Suppressor macrophage (primary cell): ENCODE results near the gene SYDE1.
A peak's percentile ranks its signal among the peaks of the same experiment; 100 is the strongest.
"Not testable (repeated sequence)": the region's sequence is repeated elsewhere in the genome, so short reads cannot be mapped to it uniquely, and the experiment has no call there.

Source experiments
- DNase-seq, 4 experiments: peaks; one replicate each; pipeline ENCODE4 v3.0.0-alpha.2; 2020 to 2022
- total RNA-seq, 17 experiments: gene quantifications; one replicate each; lab custom pipeline; 2026; ENCODE audit warnings: mixed read lengths in 6 of 17, inconsistent platforms in 3 of 17; lab: John Stamatoyannopoulos, UW

SYDE1 gene
- total RNA-seq, result 0 to 3.2 (median 0.12) reads per million in 17 experiments

GRCh38 chr19:15107061-15108010 lies at the start of gene SYDE1:
TSS of gene SYDE1 (plus strand) at chr19:15107401. CDS start at chr19:15107434, 33 bp downstream.
- no peak for DNase-seq

GRCh38 chr19:15062036-15062435 lies 45.2 kb upstream of the SYDE1 start:
- DNase-seq, result no peak

GRCh38 chr19:15070386-15070785 lies 36.8 kb upstream of the SYDE1 start:
- DNase-seq, result not testable (repeated sequence)

GRCh38 chr19:15072930-15073647 lies 34.1 kb upstream of the SYDE1 start:
- no peak for DNase-seq

- no peak for DNase-seq
Observed at GRCh38 chr19:15074371-15074770, 32.8 kb upstream of the SYDE1 start.

- DNase-seq, result no peak
Observed at GRCh38 chr19:15075806-15076205, 31.4 kb upstream of the SYDE1 start.

GRCh38 chr19:15080002-15080401 lies 27.2 kb upstream of the SYDE1 start:
- DNase-seq, result peak in 1 of 4 experiments; percentile 3

GRCh38 chr19:15081911-15082310 lies 25.3 kb upstream of the SYDE1 start, which contains the start of gene OR1I1:
TSS of gene OR1I1 (plus strand) at chr19:15082211. CDS start at chr19:15087066, 4,855 bp downstream.
- no peak for DNase-seq

- no peak for DNase-seq
Observed at GRCh38 chr19:15087182-15087581, 20.0 kb upstream of the SYDE1 start.

GRCh38 chr19:15091918-15092753 lies 15.1 kb upstream of the SYDE1 start:
- peak; percentile 63 to 89 (median 84) for DNase-seq

GRCh38 chr19:15093001-15093400 lies 14.2 kb upstream of the SYDE1 start:
- no peak for DNase-seq

GRCh38 chr19:15096223-15096622 lies 11.0 kb upstream of the SYDE1 start:
- DNase-seq, result no peak

GRCh38 chr19:15097980-15098379 lies 9.2 kb upstream of the SYDE1 start:
- not testable (repeated sequence) for DNase-seq

GRCh38 chr19:15098460-15098859 lies 8.7 kb upstream of the SYDE1 start:
- DNase-seq, result no peak

GRCh38 chr19:15099017-15099582 lies 8.1 kb upstream of the SYDE1 start:
- no peak for DNase-seq

- peak; percentile 59 to 72 (median 68) for DNase-seq
Observed at GRCh38 chr19:15101479-15102082, 5.6 kb upstream of the SYDE1 start.

- DNase-seq, result no peak
Observed at GRCh38 chr19:15104003-15104402, 3.2 kb upstream of the SYDE1 start.

- DNase-seq, result no peak
Observed at GRCh38 chr19:15104411-15104810, 2.8 kb upstream of the SYDE1 start.

- DNase-seq, result no peak
Observed at GRCh38 chr19:15105044-15105443, 2.2 kb upstream of the SYDE1 start.

GRCh38 chr19:15108145-15108844 lies 1.1 kb downstream of the SYDE1 start:
- DNase-seq, result no peak
